GM12874 (cell line): Measurements from ENCODE around the gene CGB2.

Experiments used
- TF ChIP-seq, protein P1 (sequence below): IDR thresholded peaks from 2 replicates; pipeline ENCODE4 v1.5.1; 2011; ENCODE audit warnings: low read depth, mild to moderate bottlenecking, control low read depth, low read length, moderate library complexity; ENCODE audit not compliant: insufficient read depth

The CGB2 gene

GRCh38 chr19:48989701-48990291 is 41.9 kb upstream of the CGB2 start:
- TF ChIP-seq, protein P1, sequence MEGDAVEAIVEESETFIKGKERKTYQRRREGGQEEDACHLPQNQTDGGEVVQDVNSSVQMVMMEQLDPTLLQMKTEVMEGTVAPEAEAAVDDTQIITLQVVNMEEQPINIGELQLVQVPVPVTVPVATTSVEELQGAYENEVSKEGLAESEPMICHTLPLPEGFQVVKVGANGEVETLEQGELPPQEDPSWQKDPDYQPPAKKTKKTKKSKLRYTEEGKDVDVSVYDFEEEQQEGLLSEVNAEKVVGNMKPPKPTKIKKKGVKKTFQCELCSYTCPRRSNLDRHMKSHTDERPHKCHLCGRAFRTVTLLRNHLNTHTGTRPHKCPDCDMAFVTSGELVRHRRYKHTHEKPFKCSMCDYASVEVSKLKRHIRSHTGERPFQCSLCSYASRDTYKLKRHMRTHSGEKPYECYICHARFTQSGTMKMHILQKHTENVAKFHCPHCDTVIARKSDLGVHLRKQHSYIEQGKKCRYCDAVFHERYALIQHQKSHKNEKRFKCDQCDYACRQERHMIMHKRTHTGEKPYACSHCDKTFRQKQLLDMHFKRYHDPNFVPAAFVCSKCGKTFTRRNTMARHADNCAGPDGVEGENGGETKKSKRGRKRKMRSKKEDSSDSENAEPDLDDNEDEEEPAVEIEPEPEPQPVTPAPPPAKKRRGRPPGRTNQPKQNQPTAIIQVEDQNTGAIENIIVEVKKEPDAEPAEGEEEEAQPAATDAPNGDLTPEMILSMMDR: no peak

DNA sequence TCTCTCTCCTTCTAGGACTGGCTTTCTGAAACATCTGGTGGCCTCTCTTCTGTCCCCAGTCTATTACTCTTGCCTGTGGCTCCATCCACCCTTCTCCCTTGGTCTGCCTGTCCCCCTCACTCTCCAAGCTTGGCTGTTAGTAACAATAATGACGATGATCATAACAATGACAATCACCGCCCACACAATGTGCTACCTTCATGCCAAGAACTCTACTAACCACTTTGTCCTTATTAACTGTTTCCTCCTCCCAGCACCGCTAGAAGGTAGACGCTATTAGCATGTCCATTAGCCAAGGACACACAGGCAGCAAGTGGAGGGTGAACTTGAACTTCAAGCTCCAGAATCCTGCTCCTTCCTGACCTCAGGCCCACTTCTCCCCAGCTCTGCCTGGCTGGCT is 41.3 kb upstream of the CGB2 start:
- TF ChIP-seq, protein P1: no peak

DNA sequence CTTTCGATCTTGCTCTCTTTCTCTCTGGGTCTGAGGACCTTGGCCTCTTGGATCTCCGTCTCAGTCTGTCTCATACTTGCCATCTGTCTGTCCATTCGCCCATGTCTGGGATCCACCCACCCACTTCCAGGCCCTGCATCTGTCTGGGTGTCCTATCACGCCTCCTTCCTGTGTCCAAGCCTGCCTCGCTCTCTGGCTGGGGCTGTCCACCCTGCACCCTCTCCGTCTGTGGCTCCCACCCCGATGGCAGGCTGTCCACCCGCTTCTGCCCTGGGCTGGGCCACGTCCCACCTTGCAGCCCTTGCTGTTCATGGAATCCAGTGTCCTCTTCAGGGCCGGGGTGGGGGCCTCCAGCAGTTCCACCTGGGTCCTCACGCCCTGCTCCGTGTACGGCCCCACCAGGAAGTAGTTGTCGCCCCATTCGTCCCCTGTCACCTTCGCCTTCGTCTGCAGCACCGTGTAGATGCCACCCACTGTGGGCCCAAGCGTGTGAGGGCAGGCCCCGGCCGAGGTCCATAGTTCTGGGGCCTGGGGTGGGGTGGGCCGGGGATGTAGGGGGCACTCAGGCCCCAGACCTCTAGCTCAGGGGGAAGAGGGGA is 40.6 kb upstream of the CGB2 start:
- TF ChIP-seq, protein P1: no peak

DNA sequence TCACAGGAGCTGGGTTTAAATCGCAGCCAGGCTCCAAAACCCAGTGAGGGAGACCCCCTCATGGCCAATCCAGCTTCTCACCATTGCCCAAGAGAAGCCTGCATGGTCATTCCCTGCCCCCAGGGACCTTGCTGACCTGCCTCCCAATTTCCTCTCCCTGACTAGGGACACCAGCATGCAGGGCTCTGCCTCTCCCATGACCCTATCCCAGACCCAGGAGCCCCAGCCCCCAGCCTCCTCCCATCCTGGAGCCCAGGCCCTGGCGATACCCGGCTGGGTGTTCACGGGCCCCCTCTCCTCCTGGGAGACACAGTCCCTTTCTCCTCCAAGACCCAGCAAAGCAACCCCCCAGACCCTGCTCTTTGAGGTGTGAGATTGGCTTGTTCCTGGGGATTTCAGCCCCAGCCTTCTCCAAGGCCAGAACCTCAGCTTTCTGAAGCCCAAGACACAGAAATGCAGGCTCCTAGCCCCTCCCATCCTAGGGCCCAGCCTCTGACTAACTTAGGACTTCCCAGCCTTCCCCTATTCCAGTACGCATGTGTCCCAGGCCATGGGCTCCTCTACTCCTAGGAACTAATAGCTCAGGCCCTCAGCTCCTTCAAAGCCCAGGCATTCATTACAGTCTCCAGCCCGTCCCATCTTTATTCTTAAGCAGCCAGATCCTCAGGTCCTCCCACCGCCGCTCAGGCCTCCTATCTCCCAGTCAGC is 39.7 kb upstream of the CGB2 start:
- TF ChIP-seq, protein P1: no peak

DNA sequence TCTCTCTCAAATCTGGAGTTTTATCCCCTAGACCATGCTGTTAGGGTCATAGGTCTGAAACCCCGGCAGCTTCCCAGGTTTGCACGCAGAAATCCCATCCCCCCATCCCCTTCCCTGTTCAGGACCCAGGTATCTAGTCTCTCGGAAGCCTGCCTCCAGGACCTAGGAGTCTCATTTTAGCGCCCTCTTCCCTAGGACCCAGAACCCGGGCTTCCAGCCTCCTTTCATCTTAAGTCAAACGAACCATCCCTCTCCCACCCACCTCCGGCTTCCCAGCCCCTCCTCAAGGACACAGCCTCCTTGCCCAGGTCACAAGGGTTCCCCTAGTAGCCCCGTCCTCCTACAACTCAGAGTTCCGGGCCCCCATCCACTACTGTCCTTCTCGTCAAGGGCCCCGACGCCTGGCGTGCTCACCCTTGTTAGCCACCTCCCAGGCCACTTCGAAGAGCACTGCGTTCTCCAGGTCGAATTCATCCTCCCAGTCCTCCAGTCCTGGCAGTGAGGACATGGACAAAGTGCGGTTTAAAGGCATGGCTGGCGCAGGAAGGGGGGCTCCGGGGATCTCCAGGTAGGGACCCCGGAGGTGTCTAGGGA is 39.0 kb upstream of the CGB2 start:
- TF ChIP-seq, protein P1: no peak

- TF ChIP-seq, protein P1: peak; percentile 99
Observed at GRCh38 chr19:48993175-48994034, 38.3 kb upstream of the CGB2 start, which contains the start of the genes GYS1 and RUVBL2. GYS1 (minus strand) TSS chr19:48993309; CDS start chr19:48993112, 197 bp downstream. RUVBL2 (plus strand) TSS chr19:48993887; CDS start chr19:48993912, 25 bp downstream.
